HUES6 (cell line): Measurements from ENCODE around the gene UBE2J2.
A peak's percentile ranks its signal among the peaks of the same experiment; 100 is the strongest.

Source experiments
- H3K27ac ChIP-seq: 2 replicates; pipeline ENCODE4 v1.7.0; 2013; ENCODE audit warnings: low read depth, mild to moderate bottlenecking, low read length, inconsistent platforms
- H3K27me3 ChIP-seq: 2 replicates; pipeline ENCODE4 v1.6.1; 2013; ENCODE audit warnings: low read length; ENCODE audit not compliant: control insufficient read depth, insufficient read depth
- H3K36me3 ChIP-seq: 2 replicates; pipeline ENCODE4 v1.6.1; 2013; ENCODE audit warnings: low read length; ENCODE audit not compliant: control insufficient read depth, insufficient read depth
- H3K4me1 ChIP-seq: 2 replicates; pipeline ENCODE4 v1.6.1; 2013; ENCODE audit warnings: low read length; ENCODE audit not compliant: control insufficient read depth, insufficient read depth
- H3K4me3 ChIP-seq: 2 replicates; pipeline ENCODE4 v1.5.1; 2013; ENCODE audit warnings: low read depth, low read length
- H3K9ac ChIP-seq: one replicate; pipeline ENCODE4 v1.6.1; 2013; ENCODE audit warnings: mild to moderate bottlenecking, low read length
- H3K9me3 ChIP-seq: 2 replicates; pipeline ENCODE4 v1.6.1; 2013; ENCODE audit warnings: low read depth, low read length; ENCODE audit not compliant: control insufficient read depth, insufficient read depth

UBE2J2 gene

GRCh38 chr1:1235016-1235744 is 38.5 kb downstream of the UBE2J2 start:
- Histone ChIP-seq H3K4me1 (peaks cover 17% of the 10 kb centered on the region; the same call in 1 of the 2 replicates), H3K27me3 (no peaks in the 10 kb centered on the region), H3K9ac (no peak overlapping the region), H3K9me3 (0 out of 2 replicates have a peak, but pooled peaks cover 2% of the 10 kb centered on the region), H3K27ac (no peak overlapping the region), H3K4me3 (no peak overlapping the region), H3K36me3 (peaks cover 3% of the 10 kb centered on the region)

GRCh38 chr1:1234180-1234808 is 39.4 kb downstream of the UBE2J2 start:
- no peaks in the 10 kb centered on the region for H3K27me3 ChIP-seq
- no peak overlapping the region for H3K4me3 ChIP-seq
- H3K9ac ChIP-seq: no peak overlapping the region
- H3K9me3 ChIP-seq: 0 out of 2 replicates have a peak, but pooled peaks cover 2% of the 10 kb centered on the region
- H3K27ac ChIP-seq: no peak overlapping the region
- peaks cover 17% of the 10 kb centered on the region; the same call in 1 of the 2 replicates for H3K4me1 ChIP-seq
- H3K36me3 ChIP-seq: peaks cover 3% of the 10 kb centered on the region

- H3K27me3 ChIP-seq: no peaks in the 10 kb centered on the region
- peaks cover 10% of the 10 kb centered on the region for H3K36me3 ChIP-seq
- no peak overlapping the region for H3K27ac ChIP-seq
- H3K4me3 ChIP-seq: no peak overlapping the region
- 0 out of 2 replicates have a peak, but pooled peaks cover 2% of the 10 kb centered on the region for H3K9me3 ChIP-seq
- peaks cover 17% of the 10 kb centered on the region; the same call in 1 of the 2 replicates for H3K4me1 ChIP-seq
- no peak overlapping the region for H3K9ac ChIP-seq
These were observed 40.1 kb downstream of the UBE2J2 start for GRCh38 chr1:1233567-1233892.

- peaks cover 13% of the 10 kb centered on the region; the same call in 1 of the 2 replicates for H3K4me1 ChIP-seq
- no peaks in the 10 kb centered on the region for H3K27me3 ChIP-seq
- H3K4me3 ChIP-seq: peak overlapping the region; percentile 53
- H3K9ac ChIP-seq: no peak overlapping the region
- no peak overlapping the region for H3K27ac ChIP-seq
- H3K9me3 ChIP-seq: 0 out of 2 replicates have a peak, but pooled peaks cover 2% of the 10 kb centered on the region
- peaks cover 15% of the 10 kb centered on the region for H3K36me3 ChIP-seq
These were observed 40.7 kb downstream of the UBE2J2 start for GRCh38 chr1:1232796-1233566.

GRCh38 chr1:1232208-1232795 is 41.4 kb downstream of the UBE2J2 start, which contains the start of gene B3GALT6:
Gene B3GALT6 (plus strand): TSS chr1:1232237. CDS start chr1:1232279, 42 bp downstream.
- H3K36me3 ChIP-seq: peaks cover 22% of the 10 kb centered on the region
- H3K4me3 ChIP-seq: peak within 1 kb of the TSS; percentile 97
- peak within 1 kb of the TSS; percentile 97 for H3K9ac ChIP-seq
- 0 out of 2 replicates have a peak, but pooled peaks cover 2% of the 10 kb centered on the region for H3K9me3 ChIP-seq
- no peaks in the 10 kb centered on the region for H3K27me3 ChIP-seq
- H3K27ac ChIP-seq: peak within 1 kb of the TSS; percentile 92
- peaks cover 8% of the 10 kb centered on the region; the same call in 1 of the 2 replicates for H3K4me1 ChIP-seq

- Histone ChIP-seq H3K27ac (peak within 1 kb of the TSS; percentile 92), H3K4me3 (peak within 1 kb of the TSS; percentile 97), H3K4me1 (peaks cover 3% of the 10 kb centered on the region; the same call in 1 of the 2 replicates), H3K36me3 (peaks cover 27% of the 10 kb centered on the region), H3K27me3 (no peaks in the 10 kb centered on the region), H3K9ac (peak within 1 kb of the TSS; percentile 97), H3K9me3 (0 out of 2 replicates have a peak, but pooled peaks cover 2% of the 10 kb centered on the region)
These were observed 42.0 kb downstream of the UBE2J2 start, which contains the start of gene SDF4 for GRCh38 chr1:1231400-1232207. Gene SDF4 (minus strand): TSS chr1:1232001. CDS start chr1:1228772, 3,229 bp downstream.

GRCh38 chr1:1230656-1231399 is 42.8 kb downstream of the UBE2J2 start:
- Histone ChIP-seq H3K27ac (peak overlapping the region; percentile 92; the same call in 1 of the 2 replicates), H3K4me3 (peak overlapping the region; percentile 97), H3K4me1 (peaks cover 3% of the 10 kb centered on the region; the same call in 1 of the 2 replicates), H3K9me3 (0 out of 2 replicates have a peak, but pooled peaks cover 2% of the 10 kb centered on the region), H3K9ac (peak overlapping the region; percentile 97), H3K36me3 (peaks cover 33% of the 10 kb centered on the region), H3K27me3 (no peaks in the 10 kb centered on the region)

- no peak overlapping the region for H3K27ac ChIP-seq
- 0 out of 2 replicates have a peak, but pooled peaks cover 2% of the 10 kb centered on the region for H3K9me3 ChIP-seq
- peaks cover 3% of the 10 kb centered on the region; the same call in 1 of the 2 replicates for H3K4me1 ChIP-seq
- no peak overlapping the region for H3K9ac ChIP-seq
- no peak overlapping the region for H3K4me3 ChIP-seq
- H3K36me3 ChIP-seq: peaks cover 40% of the 10 kb centered on the region
- H3K27me3 ChIP-seq: no peaks in the 10 kb centered on the region
These were observed 43.9 kb downstream of the UBE2J2 start for GRCh38 chr1:1229770-1230169.

GRCh38 chr1:1228596-1229321 is 44.9 kb downstream of the UBE2J2 start:
- Histone ChIP-seq H3K27ac (no peak overlapping the region), H3K4me1 (peaks cover 3% of the 10 kb centered on the region; the same call in 1 of the 2 replicates), H3K9ac (no peak overlapping the region), H3K4me3 (no peak overlapping the region), H3K9me3 (0 out of 2 replicates have a peak, but pooled peaks cover 2% of the 10 kb centered on the region), H3K36me3 (peaks cover 46% of the 10 kb centered on the region), H3K27me3 (no peaks in the 10 kb centered on the region)
